Sciatic nerve (tissue), 2 donors: ENCODE measurements around the gene LCA5. TPM values are rescaled to one million over a fixed set of nuclear protein-coding genes. Genes with fewer than 3 reads are reported as not detected.
A peak's percentile ranks its signal among the peaks of the same experiment; 100 is the strongest.
"Not testable (repeated sequence)": the region's sequence is repeated elsewhere in the genome, so short reads cannot be mapped to it uniquely, and the experiment has no call there.

Experiments
- ATAC-seq: fragments of 200-7000 bp; cut with Tn5 transposase; one replicate; pipeline ENCODE4 v1.9.1; 2020; ENCODE audit warnings: mild to moderate bottlenecking, moderate library complexity
- DNase-seq: peaks from one replicate; pipeline ENCODE4 v3.0.0-alpha.2; 2020; ENCODE audit warnings: low spot score
- intact Hi-C: fragments of 100-400 bp; cut with DNase I; formaldehyde crosslinking; loops from one replicate; pipeline ENCODE4 v1.14.2; 2022
- total RNA-seq: library from RNA; stranded (reverse); fragmentation: NEBNext Ultra II Directional; extraction: Animal tissue kit (Norgen Biotek cat#: 25700); gene quantifications from one replicate; pipeline ENCODE4 v1.2.1, GENCODE V29; 2021
- donor health status: DM: no; HTN: no; CAD: no.
- donor health status: DM: no; HTN: no; CAD: no.

Gene LCA5
- 11.0 TPM for total RNA-seq

GRCh38 chr6:79536954-79537747 is at the start of gene LCA5:
Gene LCA5 (minus strand): TSS chr6:79537430. CDS start chr6:79518894, 18,536 bp downstream.
- intact Hi-C loops, result no loop called here
- ATAC-seq (peak; percentile 99), DNase-seq (peak; percentile 94)

- no peak for DNase-seq
- no peak for ATAC-seq
- intact Hi-C loops, result no loop called here
These were observed 49.3 kb upstream of the LCA5 start for GRCh38 chr6:79586548-79586947.

GRCh38 chr6:79584332-79584731 is 47.1 kb upstream of the LCA5 start:
- intact Hi-C loops, result no loop called here
- no peak for ATAC-seq
- DNase-seq, result no peak

- intact Hi-C loops, ATAC-seq, DNase-seq: not testable (repeated sequence)
These were observed 40.7 kb upstream of the LCA5 start for GRCh38 chr6:79577926-79578325.

GRCh38 chr6:79574630-79575225 is 37.5 kb upstream of the LCA5 start:
- no peak for DNase-seq
- intact Hi-C loops, result no loop called here
- ATAC-seq, result no peak

- DNase-seq (no peak), ATAC-seq (no peak)
- intact Hi-C loops, result no loop called here
These were observed 36.9 kb upstream of the LCA5 start for GRCh38 chr6:79574174-79574573.

GRCh38 chr6:79571030-79571367 is 33.8 kb upstream of the LCA5 start:
- ATAC-seq (peak; percentile 59), DNase-seq (no peak)
- intact Hi-C loops, result no loop called here

- intact Hi-C loops, result no loop called here
- peak; percentile 78 for ATAC-seq
These were observed 33.1 kb upstream of the LCA5 start for GRCh38 chr6:79570129-79571029.

GRCh38 chr6:79568996-79569395 is 31.8 kb upstream of the LCA5 start:
- ATAC-seq (no peak), DNase-seq (no peak)
- intact Hi-C loops, result no loop called here

More at GRCh38 chr6:79570129-79571029, 33.1 kb upstream of the LCA5 start:
- DNase-seq, result no peak

- intact Hi-C loops, result no loop called here
- DNase-seq (no peak), ATAC-seq (no peak)
These were observed 27.4 kb upstream of the LCA5 start for GRCh38 chr6:79564636-79565035.

GRCh38 chr6:79559706-79560105 is 22.5 kb upstream of the LCA5 start:
- ATAC-seq, result no peak

GRCh38 chr6:79557673-79558467 is 20.6 kb upstream of the LCA5 start:
- ATAC-seq, result no peak
- intact Hi-C loops, result no loop called here
- no peak for DNase-seq

More at GRCh38 chr6:79559706-79560105, 22.5 kb upstream of the LCA5 start:
- no peak for DNase-seq
- intact Hi-C loops, result no loop called here

- DNase-seq (no peak), ATAC-seq (no peak)
- intact Hi-C loops, result no loop called here
These were observed 17.1 kb upstream of the LCA5 start for GRCh38 chr6:79554305-79554704.

GRCh38 chr6:79551401-79551800 is 14.2 kb upstream of the LCA5 start:
- intact Hi-C loops, result no loop called here
- ATAC-seq, result no peak
- DNase-seq, result no peak

GRCh38 chr6:79548304-79548703 is 11.1 kb upstream of the LCA5 start:
- no peak for DNase-seq
- no peak for ATAC-seq
- intact Hi-C loops, result no loop called here

- intact Hi-C loops, result no loop called here
- ATAC-seq (no peak), DNase-seq (no peak)
These were observed 9.0 kb upstream of the LCA5 start for GRCh38 chr6:79546186-79546585.

GRCh38 chr6:79544939-79545450 is 7.8 kb upstream of the LCA5 start:
- ATAC-seq (peak; percentile 93), DNase-seq (no peak)
- intact Hi-C loops, result no loop called here

- intact Hi-C loops, result no loop called here
- no peak for DNase-seq
- peak; percentile 25 for ATAC-seq
These were observed 7.2 kb upstream of the LCA5 start for GRCh38 chr6:79544299-79544927.
